Measurements from ENCODE around the gene VASN. TPM values are rescaled to one million over a fixed set of nuclear protein-coding genes. Genes with fewer than 3 reads are reported as not detected.

Gene VASN
- total RNA-seq, 1 donor from 2014 or later: 62.7 TPM

DNA sequence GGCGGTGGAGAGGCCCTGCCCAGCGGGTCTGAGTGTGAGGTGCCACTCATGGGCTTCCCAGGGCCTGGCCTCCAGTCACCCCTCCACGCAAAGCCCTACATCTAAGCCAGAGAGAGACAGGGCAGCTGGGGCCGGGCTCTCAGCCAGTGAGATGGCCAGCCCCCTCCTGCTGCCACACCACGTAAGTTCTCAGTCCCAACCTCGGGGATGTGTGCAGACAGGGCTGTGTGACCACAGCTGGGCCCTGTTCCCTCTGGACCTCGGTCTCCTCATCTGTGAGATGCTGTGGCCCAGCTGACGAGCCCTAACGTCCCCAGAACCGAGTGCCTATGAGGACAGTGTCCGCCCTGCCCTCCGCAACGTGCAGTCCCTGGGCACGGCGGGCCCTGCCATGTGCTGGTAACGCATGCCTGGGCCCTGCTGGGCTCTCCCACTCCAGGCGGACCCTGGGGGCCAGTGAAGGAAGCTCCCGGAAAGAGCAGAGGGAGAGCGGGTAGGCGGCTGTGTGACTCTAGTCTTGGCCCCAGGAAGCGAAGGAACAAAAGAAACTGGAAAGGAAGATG is 11.2 kb downstream of the VASN start:
- H3K4me3 Mint-ChIP-seq (ENCODE audit: unreplicated experiment): no peak overlapping the region
- H3K36me3 Mint-ChIP-seq (ENCODE audit: unreplicated experiment): peaks cover 3% of the 10 kb centered on the region
- H3K27ac Mint-ChIP-seq (ENCODE audit: unreplicated experiment): peak overlapping the region; percentile 87
- no peaks in the 10 kb centered on the region for H3K27me3 Mint-ChIP-seq (ENCODE audit: unreplicated experiment)
- H3K4me1 Mint-ChIP-seq (ENCODE audit: unreplicated experiment): peaks cover 78% of the 10 kb centered on the region
- TF ChIP-seq, protein P1, sequence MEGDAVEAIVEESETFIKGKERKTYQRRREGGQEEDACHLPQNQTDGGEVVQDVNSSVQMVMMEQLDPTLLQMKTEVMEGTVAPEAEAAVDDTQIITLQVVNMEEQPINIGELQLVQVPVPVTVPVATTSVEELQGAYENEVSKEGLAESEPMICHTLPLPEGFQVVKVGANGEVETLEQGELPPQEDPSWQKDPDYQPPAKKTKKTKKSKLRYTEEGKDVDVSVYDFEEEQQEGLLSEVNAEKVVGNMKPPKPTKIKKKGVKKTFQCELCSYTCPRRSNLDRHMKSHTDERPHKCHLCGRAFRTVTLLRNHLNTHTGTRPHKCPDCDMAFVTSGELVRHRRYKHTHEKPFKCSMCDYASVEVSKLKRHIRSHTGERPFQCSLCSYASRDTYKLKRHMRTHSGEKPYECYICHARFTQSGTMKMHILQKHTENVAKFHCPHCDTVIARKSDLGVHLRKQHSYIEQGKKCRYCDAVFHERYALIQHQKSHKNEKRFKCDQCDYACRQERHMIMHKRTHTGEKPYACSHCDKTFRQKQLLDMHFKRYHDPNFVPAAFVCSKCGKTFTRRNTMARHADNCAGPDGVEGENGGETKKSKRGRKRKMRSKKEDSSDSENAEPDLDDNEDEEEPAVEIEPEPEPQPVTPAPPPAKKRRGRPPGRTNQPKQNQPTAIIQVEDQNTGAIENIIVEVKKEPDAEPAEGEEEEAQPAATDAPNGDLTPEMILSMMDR (IDR thresholded peaks at IDR 0.05): no peak
- no peaks in the 10 kb centered on the region for H3K9me3 Mint-ChIP-seq (ENCODE audit: unreplicated experiment)
- DNase-seq (ENCODE audit: extremely low spot score, unreplicated experiment): no peak

DNA sequence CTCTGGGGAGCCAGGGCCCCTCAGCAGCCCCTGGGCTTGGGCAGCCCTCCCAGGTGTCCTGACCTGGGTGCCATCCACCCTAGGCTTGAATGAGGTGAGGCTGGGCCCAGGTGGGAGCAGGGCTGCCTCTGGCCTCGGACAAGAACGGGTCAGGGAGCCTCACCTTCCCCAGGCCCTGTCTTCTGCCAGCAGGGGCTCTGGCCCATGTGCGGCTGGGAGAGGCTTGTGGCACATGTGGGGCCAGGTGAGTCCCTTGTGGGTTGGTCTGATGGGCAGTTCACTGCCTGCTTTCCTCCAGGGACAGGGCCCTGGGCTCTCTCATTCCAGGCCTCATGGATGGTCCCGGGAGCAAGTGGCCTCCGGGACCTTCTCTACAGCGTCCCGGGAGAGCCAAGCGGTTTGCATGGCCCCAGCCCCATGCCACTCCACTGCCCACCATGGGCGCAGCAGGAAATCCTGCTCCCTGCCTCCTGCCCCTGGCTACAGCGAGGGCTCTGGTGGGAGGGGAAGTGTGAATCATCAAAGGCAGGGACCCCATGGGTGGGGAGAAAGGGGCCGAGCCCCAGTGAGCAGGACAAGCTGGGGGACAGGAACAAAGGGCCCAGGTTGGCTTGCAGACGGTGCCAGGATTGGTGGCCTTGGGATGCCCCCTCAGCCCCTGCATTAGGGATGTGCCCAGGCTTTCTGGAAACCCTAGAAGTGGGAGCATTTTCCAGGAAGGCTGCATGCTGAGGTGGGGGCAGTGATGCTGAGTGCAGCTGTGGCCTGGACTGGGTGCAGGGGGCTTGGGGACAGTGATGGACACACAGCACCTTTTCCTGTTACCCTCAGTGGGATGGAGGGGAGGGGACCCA is 12.2 kb downstream of the VASN start:
- Mint-ChIP-seq H3K27ac (ENCODE audit: unreplicated experiment) (peak overlapping the region; percentile 87), H3K4me1 (ENCODE audit: unreplicated experiment) (peaks cover 81% of the 10 kb centered on the region), H3K27me3 (ENCODE audit: unreplicated experiment) (no peaks in the 10 kb centered on the region)

DNA sequence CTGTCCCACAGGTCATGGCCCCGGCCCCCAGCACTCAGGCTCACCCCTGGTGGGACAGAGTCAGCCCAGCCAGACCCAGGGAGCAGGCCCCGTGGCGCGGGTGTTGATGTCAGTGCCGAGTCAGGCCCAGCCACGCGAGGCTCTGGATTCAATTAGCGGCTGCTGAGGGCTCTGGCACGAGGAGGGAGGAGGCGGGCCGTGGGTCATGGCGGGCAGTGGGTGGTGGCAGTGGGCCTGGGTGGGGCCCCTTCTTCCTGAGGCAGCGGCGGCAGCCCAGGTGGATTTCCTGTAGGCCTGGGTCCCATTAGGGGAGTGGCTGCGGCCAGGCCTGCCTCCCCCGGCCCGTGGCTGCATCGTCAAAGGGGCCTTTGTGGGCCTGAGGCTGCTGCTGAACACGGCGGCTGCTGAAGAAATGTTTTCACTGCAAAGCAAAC is 12.9 kb downstream of the VASN start:
- peaks cover 3% of the 10 kb centered on the region for H3K36me3 Mint-ChIP-seq (ENCODE audit: unreplicated experiment)
- TF ChIP-seq, protein P1 (IDR thresholded peaks at IDR 0.05): no peak
- DNase-seq (ENCODE audit: extremely low spot score, unreplicated experiment): peak; percentile 92
- H3K27me3 Mint-ChIP-seq (ENCODE audit: unreplicated experiment): no peaks in the 10 kb centered on the region
- H3K9me3 Mint-ChIP-seq (ENCODE audit: unreplicated experiment): no peaks in the 10 kb centered on the region
- H3K4me1 Mint-ChIP-seq (ENCODE audit: unreplicated experiment): peaks cover 84% of the 10 kb centered on the region
- no peak overlapping the region for H3K4me3 Mint-ChIP-seq (ENCODE audit: unreplicated experiment)
- H3K27ac Mint-ChIP-seq (ENCODE audit: unreplicated experiment): peak overlapping the region; percentile 87

More for the DNA sequence above, 12.2 kb downstream of the VASN start:
- Mint-ChIP-seq H3K4me3 (ENCODE audit: unreplicated experiment) (no peak overlapping the region), H3K36me3 (ENCODE audit: unreplicated experiment) (peaks cover 3% of the 10 kb centered on the region), H3K9me3 (ENCODE audit: unreplicated experiment) (no peaks in the 10 kb centered on the region)
- TF ChIP-seq, protein P1 (IDR thresholded peaks at IDR 0.05): no peak
- no peak for DNase-seq (ENCODE audit: extremely low spot score, unreplicated experiment)

DNA sequence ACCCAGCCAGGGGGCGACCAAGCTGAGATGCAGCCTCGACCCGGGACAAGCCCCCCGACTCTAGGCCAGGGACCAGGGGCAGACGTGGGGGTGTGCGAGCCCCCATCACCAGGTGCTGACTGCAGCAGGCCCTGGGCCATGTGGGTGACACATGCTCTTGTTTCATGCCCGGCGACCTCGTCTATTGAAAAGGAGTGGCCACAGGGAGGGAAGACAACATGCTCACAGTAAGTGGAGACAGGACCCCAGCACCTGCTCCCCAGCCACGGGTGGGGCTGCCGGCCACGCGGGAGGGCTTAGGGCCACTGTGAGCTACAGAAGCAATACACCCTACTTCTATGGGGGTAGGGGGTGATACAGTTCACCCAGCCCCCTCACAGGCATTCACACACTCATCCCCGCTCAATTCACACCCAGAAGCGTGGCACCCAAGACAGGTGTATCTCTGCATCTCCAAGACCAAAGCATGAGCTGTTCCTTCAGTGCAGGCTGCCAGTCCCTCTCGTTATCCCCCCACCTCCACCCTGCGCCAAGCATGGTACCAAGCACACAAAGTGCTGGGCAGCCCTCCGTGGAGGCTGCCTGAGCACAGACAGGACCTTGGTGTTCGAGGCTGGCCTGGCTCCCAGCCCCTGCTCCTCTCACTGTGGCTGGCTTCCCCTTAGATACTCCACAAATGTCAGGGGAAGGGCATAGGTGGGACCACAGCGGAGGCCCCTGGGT is 13.6 kb downstream of the VASN start:
- Mint-ChIP-seq H3K27me3 (ENCODE audit: unreplicated experiment) (no peaks in the 10 kb centered on the region), H3K36me3 (ENCODE audit: unreplicated experiment) (peaks cover 3% of the 10 kb centered on the region), H3K4me1 (ENCODE audit: unreplicated experiment) (peaks cover 86% of the 10 kb centered on the region), H3K27ac (ENCODE audit: unreplicated experiment) (peak overlapping the region; percentile 87), H3K4me3 (ENCODE audit: unreplicated experiment) (no peak overlapping the region), H3K9me3 (ENCODE audit: unreplicated experiment) (no peaks in the 10 kb centered on the region)
- TF ChIP-seq, protein P1 (IDR thresholded peaks at IDR 0.05): no peak
- no peak for DNase-seq (ENCODE audit: extremely low spot score, unreplicated experiment)

Measured in osteocyte (in vitro differentiated cells).